HG03565 (cell line): Measurements from ENCODE around the gene RCSD1.
"Not testable (repeated sequence)": the region's sequence is repeated elsewhere in the genome, so short reads cannot be mapped to it uniquely, and the experiment has no call there.

ENCODE experiments used
- ATAC-seq: cut with Tn5 transposase; IDR thresholded peaks from one replicate; pipeline ENCODE4 v1.9.1; 2021; ENCODE audit warnings: mild to moderate bottlenecking, moderate library complexity; ENCODE audit not compliant: unreplicated experiment

The RCSD1 gene

DNA sequence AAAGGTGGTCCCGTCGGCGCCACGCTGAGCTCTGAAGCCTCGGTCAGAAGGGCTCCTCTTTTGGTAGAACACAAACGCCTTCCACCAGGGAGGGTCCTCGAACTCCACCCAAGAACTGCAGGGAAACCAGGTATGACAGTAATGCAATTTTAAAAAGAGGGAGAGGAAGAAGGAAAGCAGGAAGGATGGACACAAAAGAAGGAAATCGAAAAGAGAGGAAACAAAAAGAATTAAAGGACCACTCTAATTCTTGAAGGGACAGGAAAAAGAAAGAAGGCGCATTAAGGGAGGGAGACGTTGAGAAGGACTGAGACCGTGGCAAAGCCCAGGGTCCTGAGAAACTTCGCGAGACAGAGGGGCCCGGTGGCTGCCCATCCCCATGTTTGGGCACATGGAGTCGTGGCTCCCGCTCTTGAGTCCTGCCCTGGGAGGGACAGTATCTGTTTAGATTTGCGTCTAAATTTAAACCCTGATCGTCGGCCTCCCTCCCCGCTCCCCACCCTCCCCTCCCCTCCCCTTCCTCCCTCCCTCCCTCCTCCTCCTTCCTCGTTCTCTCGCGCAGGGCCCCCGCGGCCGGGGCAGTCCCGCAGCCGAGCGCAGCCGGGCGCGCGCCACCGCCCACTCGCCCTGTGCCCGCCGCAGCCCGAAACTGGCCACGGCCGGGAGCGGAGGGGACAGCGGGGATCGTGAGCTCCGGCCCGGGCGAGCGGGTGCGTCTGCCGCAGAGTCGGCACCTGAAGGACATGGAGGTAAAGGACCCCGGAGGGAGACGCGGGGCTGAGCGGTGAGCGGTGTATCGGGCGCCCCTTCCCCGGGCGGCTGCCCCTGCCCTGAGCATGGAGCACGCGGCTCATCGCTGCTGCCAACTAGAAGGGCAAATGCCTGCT lies at the start of gene RCSD1:
RCSD1 (plus strand) TSS at position 552 of the 887 bp plus-strand sequence; CDS start at position 744, 192 bp downstream.
- ATAC-seq: no peak

- ATAC-seq: no peak
Measured at GRCh38 chr1:167582064-167582463, 48.0 kb upstream of the RCSD1 start.

- ATAC-seq: no peak
Measured at GRCh38 chr1:167582722-167583121, 47.3 kb upstream of the RCSD1 start.

DNA sequence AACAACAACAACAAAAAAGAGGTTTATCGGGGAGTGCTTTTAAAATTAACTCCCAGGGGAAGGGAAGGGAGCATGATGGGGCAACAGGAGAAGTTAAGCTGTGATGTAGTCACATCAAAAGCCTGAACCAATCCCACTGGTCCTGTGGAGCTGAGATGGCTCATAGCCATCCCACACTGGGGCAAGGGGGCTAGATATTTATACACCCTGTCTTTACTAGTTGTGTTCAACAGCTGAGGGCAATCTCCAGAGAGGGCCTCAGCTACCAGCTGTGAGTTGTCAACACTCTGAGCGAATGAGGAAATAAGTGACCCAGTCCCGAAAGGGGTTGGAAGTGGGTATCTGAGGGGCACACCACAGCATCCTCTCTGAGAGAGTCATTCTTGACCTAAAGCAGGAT lies 45.5 kb upstream of the RCSD1 start:
- ATAC-seq: no peak

- no peak for ATAC-seq
Measured at GRCh38 chr1:167587342-167587741, 42.7 kb upstream of the RCSD1 start.

DNA sequence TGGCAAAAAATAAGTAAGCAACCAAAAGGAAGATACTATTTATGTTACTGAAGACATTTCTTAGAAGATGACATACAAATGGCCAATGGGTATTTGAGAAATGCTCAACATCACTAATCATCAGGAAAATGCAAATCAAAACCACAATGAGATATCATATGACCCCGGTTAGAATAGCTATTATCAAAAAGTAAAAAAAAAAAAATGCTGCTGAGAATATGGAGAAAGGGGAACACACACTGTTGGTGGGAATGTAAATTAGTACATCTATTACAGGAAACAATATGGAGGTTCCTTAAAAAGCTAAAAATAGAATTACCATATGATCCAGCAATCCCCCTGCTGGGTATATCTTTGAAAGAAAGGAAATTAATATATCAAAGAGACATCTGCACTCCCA lies 42.2 kb upstream of the RCSD1 start:
- no peak for ATAC-seq

DNA sequence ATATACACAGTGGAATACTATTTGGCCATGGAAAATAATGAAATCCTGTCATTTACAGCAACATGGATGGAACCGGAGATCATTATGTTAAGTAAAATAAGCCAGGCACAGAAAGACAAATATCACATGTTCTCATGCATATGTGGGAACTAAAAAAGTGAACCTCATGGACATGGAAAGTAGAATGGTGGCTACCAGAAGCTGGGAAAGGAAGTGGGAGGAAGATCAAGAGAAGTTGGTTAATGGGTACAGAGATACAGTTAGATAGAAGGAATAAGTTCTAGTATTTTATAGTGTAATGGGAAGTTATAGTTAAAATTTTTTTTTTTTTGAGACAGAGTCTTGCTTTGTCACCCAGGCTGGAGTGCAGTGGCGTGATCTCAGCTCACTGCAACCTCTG lies 41.7 kb upstream of the RCSD1 start:
- ATAC-seq: no peak

GRCh38 chr1:167592475-167592874 lies 37.6 kb upstream of the RCSD1 start:
- ATAC-seq: no peak

GRCh38 chr1:167593860-167594259 lies 36.2 kb upstream of the RCSD1 start:
- ATAC-seq: no peak

GRCh38 chr1:167594822-167595221 lies 35.2 kb upstream of the RCSD1 start:
- ATAC-seq: no peak

DNA sequence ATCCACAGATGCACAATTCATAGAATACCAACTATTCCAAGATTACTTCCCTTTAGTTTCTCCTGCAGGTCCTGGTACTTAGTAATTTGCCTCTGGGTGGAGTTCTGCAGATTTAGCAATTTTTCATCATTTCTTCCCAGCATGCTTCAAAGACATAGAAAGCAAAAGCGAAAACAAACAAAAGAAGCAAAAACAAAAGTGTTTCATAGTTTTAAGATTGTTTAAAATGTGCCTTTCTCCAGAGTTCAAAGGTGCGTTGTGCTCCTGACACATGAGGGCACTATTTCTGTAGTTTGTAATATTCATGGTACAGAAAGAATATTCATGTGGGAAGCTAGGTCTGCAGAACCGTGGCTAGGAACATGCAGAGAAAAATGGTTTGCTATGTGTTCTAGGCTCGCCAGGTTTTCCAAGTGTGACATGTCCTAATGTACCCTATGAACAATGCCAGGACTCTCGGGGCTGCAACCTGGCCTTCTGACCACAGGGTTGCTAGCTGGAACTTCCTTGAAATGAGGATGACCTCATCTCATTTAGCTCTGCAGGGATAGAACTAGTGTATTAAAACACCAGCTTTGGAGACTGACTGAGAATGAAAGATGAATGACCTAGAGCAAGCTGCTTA lies 30.0 kb upstream of the RCSD1 start:
- ATAC-seq: peak; percentile 62

- ATAC-seq: no peak
Measured at GRCh38 chr1:167601442-167602383, 28.3 kb upstream of the RCSD1 start.

- ATAC-seq: no peak
Measured at GRCh38 chr1:167602840-167603239, 27.2 kb upstream of the RCSD1 start.

DNA sequence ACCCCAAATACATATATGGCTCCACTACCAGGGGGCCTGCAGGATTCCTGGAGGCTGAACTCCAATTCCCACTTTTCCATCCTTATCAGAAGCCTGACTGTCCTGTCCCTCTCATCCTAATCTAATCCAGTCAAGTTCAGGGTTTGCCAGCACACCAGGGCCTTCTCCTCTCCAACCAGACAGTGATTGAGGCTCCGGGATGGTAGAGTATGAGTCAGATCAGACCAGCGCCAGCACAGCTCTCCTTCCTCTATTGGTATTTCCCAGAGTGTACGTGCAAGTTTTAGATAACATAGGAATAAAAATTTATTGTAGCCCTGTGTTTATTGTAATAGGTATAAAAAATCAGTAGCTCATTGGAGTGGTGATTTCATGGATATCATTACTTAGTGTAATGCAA lies 24.5 kb upstream of the RCSD1 start:
- ATAC-seq: no peak

- no peak for ATAC-seq
Measured at GRCh38 chr1:167611983-167612382, 18.0 kb upstream of the RCSD1 start.

GRCh38 chr1:167612587-167613385 lies 17.2 kb upstream of the RCSD1 start:
- ATAC-seq: no peak

DNA sequence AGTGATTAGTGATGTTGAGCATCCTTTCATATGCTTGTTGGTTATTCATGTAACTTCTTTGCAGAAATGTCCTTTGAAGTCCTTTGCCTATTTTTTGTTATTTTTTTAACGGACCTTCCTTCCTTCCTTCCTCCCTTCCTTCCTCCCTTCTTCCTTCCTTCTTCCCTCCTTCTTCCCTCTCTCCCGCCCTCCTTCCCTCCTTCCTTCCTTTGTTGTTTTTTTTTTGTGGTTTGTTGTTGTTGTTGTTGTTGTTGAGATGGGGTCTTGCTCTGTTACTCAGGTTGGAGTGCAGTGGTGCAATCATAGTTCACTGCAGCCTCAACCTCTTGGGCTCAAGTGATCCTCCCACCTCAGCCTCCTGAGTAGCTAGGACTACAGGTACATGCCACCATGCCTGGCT lies 16.0 kb upstream of the RCSD1 start:
- not testable (repeated sequence) for ATAC-seq

GRCh38 chr1:167614851-167615250 lies 15.2 kb upstream of the RCSD1 start:
- no peak for ATAC-seq

DNA sequence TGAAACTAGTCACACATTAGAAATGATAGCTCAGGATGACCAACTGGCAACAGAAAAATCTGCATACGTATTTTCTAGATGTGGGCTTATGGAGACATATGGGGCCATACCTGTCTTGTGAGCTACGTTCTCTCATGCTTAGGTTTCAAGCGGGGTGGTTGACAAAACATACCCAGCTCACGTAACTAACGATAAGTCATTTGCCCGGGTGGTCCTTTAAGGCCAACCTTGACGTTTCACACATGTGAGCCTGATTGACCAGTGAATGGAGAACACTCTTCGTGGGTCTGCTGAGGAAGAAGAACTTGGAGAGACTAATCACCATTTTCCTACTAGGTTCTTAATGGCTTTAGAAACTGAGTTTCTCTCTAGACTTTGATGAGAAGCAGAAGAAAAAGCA lies 13.5 kb upstream of the RCSD1 start:
- no peak for ATAC-seq
